ENCODE data around the gene PSMC5. TPM values are rescaled to one million over a fixed set of nuclear protein-coding genes. Genes with fewer than 3 reads are reported as not detected.

PSMC5 gene
- total and polyA plus RNA-seq, 4 donors, result 51.0 to 87.4 (median 72.2) TPM

- Histone ChIP-seq H3K27ac (ENCODE audit: low read depth in 1 of 2, low read length in 2 of 2) (no peak overlapping the region), H3K9me3 (ENCODE audit: control insufficient read depth in 4 of 4, low read length in 3 of 4) (no peaks in the 10 kb centered on the region), H3K36me3 (ENCODE audit: control insufficient read depth in 4 of 4, insufficient read depth in 3 of 4, low read depth in 1 of 4, low read length in 3 of 4) (peaks cover 23 to 84% (median 76%) of the 10 kb centered on the region in 4 donors), H3K9ac (ENCODE audit: low read depth in 1 of 2, low read length in 2 of 2) (no peak overlapping the region), H3K27me3 (ENCODE audit: control insufficient read depth in 4 of 4, insufficient read depth in 4 of 4, low read length in 3 of 4) (no peaks in the 10 kb centered on the region), H3K4me3 (ENCODE audit: low read depth in 1 of 3, low read length in 3 of 3) (no peak overlapping the region), H3K4me1 (ENCODE audit: control insufficient read depth in 4 of 4, insufficient read depth in 4 of 4, low read length in 3 of 4) (no peaks in the 10 kb centered on the region)
- no peak for DNase-seq (ENCODE audit: low spot score)
- no peak for TF ChIP-seq ZBTB33 (IDR thresholded peaks at IDR 0.05)
- TF ChIP-seq RXRA (IDR thresholded peaks at IDR 0.05), result no peak
- TF ChIP-seq FOXA1 (IDR thresholded peaks at IDR 0.05), result no peak
- TF ChIP-seq ATF3 (IDR thresholded peaks at IDR 0.05), result no peak
- no peak for TF ChIP-seq JUND (IDR thresholded peaks at IDR 0.05)
- no peak for TF ChIP-seq NR2F2 (IDR thresholded peaks at IDR 0.05)
- TF ChIP-seq RAD21 (IDR thresholded peaks at IDR 0.05), result no peak
- TF ChIP-seq EGR1 (IDR thresholded peaks at IDR 0.05; ENCODE audit: low read depth in 2 of 2), result no peak
- no peak for TF ChIP-seq REST (IDR thresholded peaks at IDR 0.05)
- no peak for TF ChIP-seq HNF4G (IDR thresholded peaks at IDR 0.05)
- TF ChIP-seq YY1 (IDR thresholded peaks at IDR 0.05), result no peak
- TF ChIP-seq SP1 (IDR thresholded peaks at IDR 0.05), result no peak
- no peak for TF ChIP-seq TAF1 (conservative IDR thresholded peaks at IDR 0.05)
- no peak for TF ChIP-seq CTCF (IDR thresholded peaks at IDR 0.05; ENCODE audit: low read depth, low read length, missing input control)
- no peak for TF ChIP-seq MAX (IDR thresholded peaks at IDR 0.05)
- TF ChIP-seq HNF4A (conservative IDR thresholded peaks at IDR 0.05), result no peak
- no peak for TF ChIP-seq GABPA (IDR thresholded peaks at IDR 0.05 in 1 of 2, conservative IDR thresholded peaks at IDR 0.05 in 1 of 2)
- no peak for TF ChIP-seq FOXA2 (IDR thresholded peaks at IDR 0.05)
- WGBS, result 82% methylated on average over 9 of the region's 9 CpGs
Measured at GRCh38 chr17:63809970-63810369, 17.3 kb upstream of the PSMC5 start.
